Fibroblast of skin of left quadriceps (primary cell): ENCODE measurements around the gene OSBPL10.

Source experiments
- DNase-seq, 2 experiments: peaks; one replicate each; pipeline ENCODE4 v3.0.0-alpha.2; 2013; ENCODE audit warnings: low read depth in 2 of 2

The OSBPL10 gene

DNA sequence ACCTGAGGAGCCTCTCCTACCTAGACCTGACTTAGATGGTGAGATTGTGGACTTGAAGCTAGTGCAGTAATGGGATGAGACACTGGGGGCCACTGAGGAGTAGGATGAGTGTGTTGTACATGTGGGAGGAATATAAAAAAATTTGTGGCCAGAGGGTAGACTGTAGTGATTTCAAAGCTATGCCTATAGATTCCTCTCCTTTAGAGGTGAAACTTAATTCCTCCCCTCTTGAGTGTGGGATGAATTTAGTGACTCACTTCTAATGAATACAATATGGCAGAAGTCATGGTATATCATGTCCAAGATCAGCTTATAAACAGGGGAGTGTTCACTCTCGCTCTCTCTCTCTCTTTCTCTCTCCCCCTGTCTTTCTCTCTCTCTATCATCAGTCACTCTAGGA is 7.2 kb upstream of the OSBPL10 start:
- DNase-seq: peak; percentile 42 to 52

GRCh38 chr3:31985831-31986230 is 4.8 kb upstream of the OSBPL10 start:
- no peak for DNase-seq

DNA sequence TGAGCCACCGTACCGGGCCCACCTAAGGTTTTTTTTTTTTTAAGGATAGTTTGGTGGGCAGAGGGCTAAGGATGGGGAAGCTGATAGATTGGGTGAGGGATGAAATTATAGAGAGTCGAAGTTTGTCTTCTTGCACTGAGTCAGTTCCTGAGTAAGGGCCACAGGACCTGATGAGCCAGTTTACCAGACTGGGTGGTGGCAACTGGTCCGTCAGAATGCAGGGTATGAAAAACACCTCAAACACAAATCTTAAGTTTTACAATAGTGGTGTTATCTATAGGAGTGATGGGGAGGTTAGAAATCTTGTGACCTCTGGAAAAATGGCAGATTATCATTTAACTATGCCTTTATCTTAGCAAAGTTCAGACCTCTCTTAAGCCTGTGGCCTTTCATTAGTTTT is 3.3 kb upstream of the OSBPL10 start:
- DNase-seq: no peak

GRCh38 chr3:31980530-31981205 is 394 bp downstream of the OSBPL10 start:
- DNase-seq: no peak

GRCh38 chr3:31979001-31979697 is 1.9 kb downstream of the OSBPL10 start:
- DNase-seq: no peak

DNA sequence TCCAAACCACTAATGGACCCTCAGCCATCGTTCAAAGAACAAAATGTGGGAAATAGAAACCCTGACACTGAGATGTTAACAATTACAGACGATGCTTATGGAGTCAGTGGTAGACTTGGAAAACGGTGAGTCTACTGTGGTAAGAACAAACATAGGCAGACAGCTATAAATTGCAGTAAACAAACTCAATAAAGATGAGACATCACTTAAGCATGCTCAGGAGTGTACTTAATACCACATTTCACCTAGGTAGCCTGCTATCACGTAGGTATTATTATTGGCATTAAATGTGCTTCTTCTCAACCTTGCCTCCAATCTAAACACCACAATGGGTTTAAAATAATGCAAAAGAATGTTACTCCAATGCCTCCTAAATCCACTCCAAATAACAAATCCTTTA is 2.5 kb downstream of the OSBPL10 start:
- no peak for DNase-seq

GRCh38 chr3:31977736-31978135 is 3.3 kb downstream of the OSBPL10 start:
- no peak for DNase-seq

DNA sequence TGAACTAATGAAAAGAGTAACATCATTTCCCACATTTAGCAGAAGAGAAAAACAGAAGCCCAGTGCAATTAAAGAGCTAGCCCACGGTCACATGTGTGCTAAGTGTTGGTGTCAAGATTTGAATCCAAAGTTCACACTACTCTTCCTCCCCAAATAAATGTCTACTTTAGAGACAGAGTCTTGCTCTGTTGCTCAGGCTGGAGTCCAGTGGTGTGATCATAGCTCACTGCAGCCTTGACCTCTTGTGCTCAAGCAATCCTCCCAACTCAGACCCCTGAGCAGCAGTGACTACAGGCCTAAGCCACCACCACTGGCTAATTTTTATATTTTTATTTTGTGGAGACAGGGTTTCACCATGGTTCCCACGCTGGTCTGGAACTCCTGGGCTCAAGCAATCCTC is 4.8 kb downstream of the OSBPL10 start:
- DNase-seq: no peak

- no peak for DNase-seq
Observed at GRCh38 chr3:31974964-31975363, 6.1 kb downstream of the OSBPL10 start.

DNA sequence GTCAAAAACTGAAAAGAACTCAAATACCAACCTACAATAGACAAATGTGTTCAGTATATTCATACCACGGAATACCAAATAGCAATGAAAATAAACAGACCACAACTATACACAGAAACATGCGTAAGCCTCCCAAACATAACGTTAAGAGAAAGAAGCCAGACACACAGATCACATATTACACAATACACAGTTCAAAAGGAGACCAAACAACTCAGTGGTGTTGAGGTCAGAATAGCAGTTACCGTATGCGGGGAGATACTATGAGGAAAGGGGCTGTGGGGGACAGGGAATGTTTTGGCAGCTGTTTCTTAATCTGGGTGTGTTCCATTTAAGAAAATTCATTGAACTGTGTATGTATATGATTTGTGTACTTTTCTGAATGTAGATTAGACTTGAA is 6.6 kb downstream of the OSBPL10 start:
- no peak for DNase-seq

DNA sequence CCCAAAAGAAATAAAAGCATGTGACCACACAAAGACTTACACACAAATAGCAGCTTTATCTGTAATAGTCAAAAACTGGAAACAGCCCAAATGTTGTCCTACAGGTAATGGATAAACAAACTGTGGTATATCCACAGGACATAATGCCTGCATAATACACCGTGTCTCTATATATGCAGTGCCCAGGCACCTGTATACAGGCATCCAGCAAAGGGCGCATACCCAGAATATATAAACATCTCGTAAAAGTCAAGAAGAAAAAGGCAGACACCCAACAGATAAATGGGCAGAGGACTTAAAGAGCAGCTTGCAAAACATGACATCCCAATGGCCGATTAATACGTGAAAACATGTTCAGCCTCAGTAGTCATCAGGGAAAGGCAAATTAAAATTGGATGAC is 7.2 kb downstream of the OSBPL10 start:
- no peak for DNase-seq

- DNase-seq: no peak
Observed at GRCh38 chr3:31973081-31973480, 8.0 kb downstream of the OSBPL10 start.

DNA sequence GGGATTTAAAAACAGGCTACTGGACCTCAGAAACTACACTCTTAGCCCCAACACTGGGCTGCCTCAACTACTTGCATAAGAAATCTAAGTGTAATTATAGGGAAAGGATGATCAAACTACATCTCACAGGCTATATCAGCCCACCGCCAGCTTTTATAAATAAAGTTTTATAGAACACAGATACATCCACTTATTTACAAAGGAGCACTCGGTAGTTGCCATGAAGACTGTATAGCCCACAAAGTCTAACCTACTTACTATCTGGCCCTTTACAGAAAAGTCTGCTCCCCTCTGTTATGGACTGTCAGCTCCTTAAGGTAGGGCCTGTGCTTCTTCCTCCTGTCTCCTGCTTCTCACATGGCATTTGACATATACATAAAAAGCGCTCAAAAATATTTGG is 9.5 kb downstream of the OSBPL10 start:
- DNase-seq: no peak

- peak; percentile 90 for DNase-seq
Observed at GRCh38 chr3:31968927-31969418, 12.1 kb downstream of the OSBPL10 start.

GRCh38 chr3:31968369-31968926 is 12.6 kb downstream of the OSBPL10 start:
- peak in 1 of 2 experiments; percentile 36 for DNase-seq

- DNase-seq: no peak
Observed at GRCh38 chr3:31967592-31967991, 13.5 kb downstream of the OSBPL10 start.

GRCh38 chr3:31966978-31967591 is 14.0 kb downstream of the OSBPL10 start:
- no peak for DNase-seq

DNA sequence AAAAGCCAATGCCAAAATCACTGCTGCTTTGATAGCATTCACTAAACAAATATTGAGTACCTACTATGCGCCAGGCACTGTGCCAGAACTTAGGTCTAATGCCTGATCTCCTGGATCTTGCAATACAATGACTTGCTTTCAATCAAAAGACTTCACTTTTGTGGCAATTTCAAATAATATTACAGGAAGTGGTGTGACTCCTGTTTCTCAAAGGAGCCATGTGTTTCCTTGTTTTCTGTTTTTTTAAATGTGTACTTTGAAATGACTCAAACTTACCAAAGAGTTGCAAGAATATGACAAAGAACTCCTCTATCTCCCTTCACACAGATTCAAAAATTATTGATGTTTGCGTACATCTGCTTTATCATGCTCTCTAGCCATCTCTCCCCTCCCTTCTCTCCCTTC is 18.3 kb downstream of the OSBPL10 start:
- no peak for DNase-seq

DNA sequence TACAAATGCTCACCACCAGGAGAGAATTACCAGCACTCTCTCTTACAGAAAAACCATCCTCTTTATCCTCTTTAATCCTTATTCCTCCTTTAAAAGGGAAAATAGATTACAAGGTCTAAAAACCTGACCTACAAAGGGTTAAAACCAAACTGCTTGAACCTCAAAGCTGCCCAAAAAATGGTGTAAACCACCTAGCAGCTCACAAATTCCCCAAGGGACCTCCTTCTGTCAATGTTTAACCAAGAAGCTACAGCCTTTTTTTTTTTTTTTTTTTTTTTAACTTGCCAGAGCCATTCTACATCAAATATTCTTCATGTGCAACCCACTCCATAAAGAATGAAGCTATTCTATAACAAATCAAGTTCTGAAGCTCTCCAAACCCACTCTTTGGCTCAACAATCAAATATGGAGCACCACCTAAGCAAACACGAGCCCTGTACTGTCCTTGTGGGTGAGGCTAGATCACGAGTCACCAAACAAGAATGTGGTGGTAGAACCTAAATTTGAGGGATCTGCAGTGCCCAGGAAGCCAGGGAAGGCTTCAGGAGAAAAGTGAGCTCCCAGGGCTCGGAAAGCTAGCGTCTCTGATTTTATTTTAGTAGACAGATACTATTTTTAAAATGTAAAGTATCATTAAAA is 20.1 kb downstream of the OSBPL10 start:
- DNase-seq: no peak

DNA sequence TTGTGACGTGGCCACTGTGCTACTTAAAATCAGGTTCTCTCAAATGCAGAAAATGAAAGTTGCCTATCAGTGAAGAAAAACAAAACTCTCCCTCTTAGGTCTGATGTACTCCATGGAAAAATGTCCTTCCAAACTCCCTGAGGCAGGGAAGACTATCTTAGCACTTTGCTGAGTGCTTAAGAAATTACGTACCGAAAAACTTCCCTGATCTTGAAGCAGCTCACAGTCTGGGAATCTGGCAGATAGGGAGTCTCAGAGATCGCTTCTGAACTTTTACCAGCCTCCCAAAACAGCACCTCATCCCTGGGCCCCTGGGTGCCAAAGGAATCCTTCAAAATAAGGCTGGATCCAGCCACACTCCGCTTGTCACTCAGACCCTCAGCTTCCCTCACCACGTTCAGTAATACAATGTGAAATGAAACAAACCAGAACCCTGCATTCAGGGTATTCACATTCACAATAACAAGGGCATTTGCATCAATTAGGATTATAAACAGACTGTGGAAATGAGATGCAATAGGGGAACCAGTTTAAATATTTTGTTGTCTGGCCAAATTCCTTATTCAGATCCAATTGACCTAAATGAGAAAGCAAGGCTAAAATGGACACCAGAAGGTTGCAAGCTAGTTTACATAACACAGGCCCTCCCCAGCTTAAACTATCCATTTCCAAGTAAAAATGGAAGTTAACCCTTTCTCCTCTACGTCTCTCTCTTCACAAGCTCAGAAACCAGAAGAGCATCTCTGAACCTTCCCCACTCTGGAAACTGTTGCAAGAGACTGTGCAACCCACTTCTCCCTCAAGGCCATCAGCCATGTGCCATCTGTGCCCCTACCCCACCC is 20.9 kb downstream of the OSBPL10 start:
- no peak for DNase-seq

- no peak for DNase-seq
Observed at GRCh38 chr3:31959251-31959650, 21.8 kb downstream of the OSBPL10 start.
